RWPE1 (cell line): ENCODE data around the gene JMJD8.

Experiments used
- CTCF ChIA-PET: fragments of 350-600 bp; sonication (Branson Sonifier 250); formaldehyde crosslinking; extraction: SDS; loops from one replicate; lab custom pipeline; 2021; lab: Yijun Ruan, JAX
- POLR2A ChIA-PET: fragments of 400-600 bp; formaldehyde crosslinking; extraction: SDS; loops from one replicate; lab custom pipeline; 2020; ENCODE audit warnings: antibody characterized with exemption; ENCODE audit not compliant: low non-redundant PET; lab: Yijun Ruan, JAX
- DNase-seq: peaks from one replicate; pipeline ENCODE4 v3.0.0; 2012; ENCODE audit warnings: low spot score
- H3K27ac ChIP-seq: fragments of 450-650 bp; 2 replicates; pipeline ENCODE4 v1.5.1; 2017
- TF ChIP-seq, protein P1 (sequence below): fragments of 450-650 bp; conservative IDR thresholded peaks from 2 replicates; pipeline ENCODE4 v1.5.1; 2017; ENCODE audit warnings: low read depth, mild to moderate bottlenecking

The JMJD8 gene

GRCh38 chr16:637081-638018, 46.8 kb downstream of the JMJD8 start:
- TF ChIP-seq, protein P1, sequence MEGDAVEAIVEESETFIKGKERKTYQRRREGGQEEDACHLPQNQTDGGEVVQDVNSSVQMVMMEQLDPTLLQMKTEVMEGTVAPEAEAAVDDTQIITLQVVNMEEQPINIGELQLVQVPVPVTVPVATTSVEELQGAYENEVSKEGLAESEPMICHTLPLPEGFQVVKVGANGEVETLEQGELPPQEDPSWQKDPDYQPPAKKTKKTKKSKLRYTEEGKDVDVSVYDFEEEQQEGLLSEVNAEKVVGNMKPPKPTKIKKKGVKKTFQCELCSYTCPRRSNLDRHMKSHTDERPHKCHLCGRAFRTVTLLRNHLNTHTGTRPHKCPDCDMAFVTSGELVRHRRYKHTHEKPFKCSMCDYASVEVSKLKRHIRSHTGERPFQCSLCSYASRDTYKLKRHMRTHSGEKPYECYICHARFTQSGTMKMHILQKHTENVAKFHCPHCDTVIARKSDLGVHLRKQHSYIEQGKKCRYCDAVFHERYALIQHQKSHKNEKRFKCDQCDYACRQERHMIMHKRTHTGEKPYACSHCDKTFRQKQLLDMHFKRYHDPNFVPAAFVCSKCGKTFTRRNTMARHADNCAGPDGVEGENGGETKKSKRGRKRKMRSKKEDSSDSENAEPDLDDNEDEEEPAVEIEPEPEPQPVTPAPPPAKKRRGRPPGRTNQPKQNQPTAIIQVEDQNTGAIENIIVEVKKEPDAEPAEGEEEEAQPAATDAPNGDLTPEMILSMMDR: no peak
- ChIA-PET POLR2A (interaction anchor here (0.6 to 1.2 kb wide), 2 partner anchors 10 to 1202 kb away, joined by 3 read pairs; no protein-coding TSS in a partner anchor), CTCF (interaction anchor here (0.7 to 2.2 kb wide), 2 partner anchors 25 to 45 kb away, joined by 3 to 11 read pairs; no protein-coding TSS in a partner anchor)
- H3K27ac ChIP-seq: peak overlapping the region; percentile 93
- DNase-seq: peak; percentile 99

DNA sequence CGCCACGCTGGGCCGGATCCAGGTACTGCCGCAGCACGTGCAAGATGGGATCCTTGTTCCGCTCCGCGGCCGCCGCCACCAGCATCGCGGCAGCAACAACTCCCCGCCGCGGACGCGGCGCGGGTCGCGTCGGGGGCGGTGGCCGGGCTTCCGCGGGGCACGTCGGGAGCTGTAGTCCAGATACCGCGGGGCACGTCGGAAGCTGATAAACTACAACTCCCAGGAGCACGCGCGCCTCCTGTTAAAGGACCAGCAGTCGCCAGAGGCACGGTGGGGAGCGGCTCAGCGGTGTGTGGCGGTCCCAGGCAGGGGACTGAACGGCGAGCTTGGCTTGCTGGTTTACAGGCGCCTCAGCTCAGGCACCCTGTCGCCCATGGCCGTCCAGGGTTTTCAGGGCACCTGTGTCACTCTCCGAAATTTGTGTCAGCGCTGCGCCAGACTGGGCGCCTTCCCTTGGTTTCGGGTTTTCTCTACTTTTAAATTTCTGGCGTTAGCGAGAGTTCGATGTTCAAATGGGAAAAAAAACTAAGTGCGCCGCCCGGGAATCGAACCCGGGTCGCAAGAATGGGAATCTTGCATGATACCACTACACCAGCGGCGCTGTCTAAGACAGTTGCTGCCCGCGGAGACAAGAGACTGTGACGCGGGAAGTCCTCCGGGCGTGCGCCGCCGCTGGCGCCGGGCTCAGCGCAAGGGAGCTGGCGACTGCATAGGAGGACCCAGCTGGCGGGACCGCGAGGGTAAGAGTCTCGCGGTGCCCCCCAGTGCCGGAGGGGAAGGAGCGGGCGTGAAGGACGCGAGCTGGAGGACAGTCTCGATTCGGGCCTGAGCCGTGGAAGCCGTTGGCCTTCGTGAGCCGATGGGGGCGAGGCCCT, 47.7 kb downstream of the JMJD8 start, which contains the start of gene METTL26:
Gene METTL26 (minus strand): TSS at position 100 of the 875 bp plus-strand sequence. CDS start 15 bp downstream, at position 85.
- POLR2A ChIA-PET: interaction anchor here (0.6 to 1.2 kb wide), 4 partner anchors 10 to 1203 kb away, joined by 3 to 4 read pairs (median 4); partner anchors contain the start of gene WDR90
- peak; percentile 88 for DNase-seq
- peak within 1 kb of the TSS; percentile 93 for H3K27ac ChIP-seq
- TF ChIP-seq, protein P1: no peak
- CTCF ChIA-PET: interaction anchor here (0.6 to 2.2 kb wide), 2 partner anchors 44 to 160 kb away, joined by 3 to 11 read pairs; no protein-coding TSS in a partner anchor

DNA sequence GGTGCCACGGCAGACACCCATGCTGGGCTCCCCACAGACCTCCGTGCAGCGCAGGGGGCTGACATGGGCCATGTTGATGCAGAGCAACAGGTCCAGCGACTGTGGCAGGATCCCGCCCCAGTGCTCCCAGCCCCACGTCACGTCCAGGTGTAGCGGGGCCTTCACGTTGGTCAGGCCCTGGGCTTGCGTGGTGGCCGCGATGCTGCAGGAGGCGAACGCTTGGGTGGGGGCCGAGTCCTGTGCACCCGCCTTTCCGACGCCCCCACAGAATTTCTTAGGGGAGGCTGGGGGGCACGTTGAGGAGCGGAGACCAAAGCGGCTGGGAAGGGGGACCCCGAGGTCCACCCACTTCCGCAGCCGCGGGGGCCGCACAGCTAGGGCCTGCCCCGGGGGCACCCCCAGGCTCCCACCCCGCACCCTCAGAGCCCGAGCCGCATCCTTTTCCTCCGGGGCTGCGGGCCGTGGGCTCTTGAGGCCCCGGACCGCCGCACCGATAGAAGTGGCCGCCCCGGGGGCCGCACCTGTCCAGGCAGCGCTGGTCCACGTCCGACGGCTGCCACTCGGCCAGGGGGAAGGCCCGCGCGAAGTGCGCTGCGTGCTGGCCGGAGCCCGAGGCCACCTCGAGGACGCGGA, 48.4 kb downstream of the JMJD8 start:
- H3K27ac ChIP-seq: peak overlapping the region; percentile 93
- CTCF ChIA-PET: interaction anchor here (2.2 kb wide), 1 partner anchor 43 kb away, joined by 11 read pairs; no protein-coding TSS in a partner anchor

DNA sequence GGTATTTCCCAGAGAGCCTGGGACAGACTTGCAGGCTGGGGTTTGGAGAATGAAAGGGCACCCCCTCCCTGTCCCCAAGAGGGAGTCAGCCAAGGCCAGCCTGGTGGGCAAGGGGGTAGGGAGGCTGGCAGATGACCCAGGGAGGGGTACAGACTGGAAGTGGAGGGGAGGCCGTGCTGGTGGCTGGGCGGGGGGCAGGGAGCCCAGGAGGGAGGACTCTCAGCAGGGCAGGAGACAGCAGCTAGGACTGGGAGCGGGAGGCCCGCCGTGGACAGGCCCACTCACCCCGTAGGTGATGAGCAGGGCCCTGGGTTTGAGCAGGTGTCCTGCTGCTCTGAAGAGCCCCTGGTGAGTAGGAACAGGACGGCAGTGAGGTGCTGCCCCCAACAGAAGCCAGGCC, 49.1 kb downstream of the JMJD8 start:
- peak overlapping the region; percentile 93 for H3K27ac ChIP-seq
- TF ChIP-seq, protein P1: no peak
- ChIA-PET CTCF (no interaction called here), POLR2A (no interaction called here)
- DNase-seq: no peak

More for the DNA sequence above, 48.4 kb downstream of the JMJD8 start:
- no peak for DNase-seq
- POLR2A ChIA-PET: interaction anchor here (1.0 kb wide), 2 partner anchors 14 to 43 kb away, joined by 4 read pairs; partner anchors contain the start of gene WDR90
- TF ChIP-seq, protein P1: no peak

- ChIA-PET POLR2A (no interaction called here), CTCF (no interaction called here)
- TF ChIP-seq, protein P1: no peak
- peak overlapping the region; percentile 93 for H3K27ac ChIP-seq
- DNase-seq: no peak
Measured at GRCh38 chr16:634051-634670, 50.0 kb downstream of the JMJD8 start.
